ENCODE results near the gene ITGAV. TPM values are rescaled to one million over a fixed set of nuclear protein-coding genes. Genes with fewer than 3 reads are reported as not detected.

The ITGAV gene
- total and polyA plus RNA-seq, 2 donors (not counting 3 experiments of a cell fraction or from before 2014, with no cell fraction given) = 61.8 to 131 TPM

GRCh38 chr2:186629250-186629996, 39.6 kb downstream of the ITGAV start:
- Histone ChIP-seq H3K9ac (replicated peaks; ENCODE audit: extremely low read depth, insufficient read depth, low read length) (no peak overlapping the region), H3K79me2 (ENCODE audit: control insufficient read depth, insufficient read depth, low read length) (peaks cover 17% of the 10 kb centered on the region), H3K4me2 (ENCODE audit: insufficient read depth, low read length) (no peak overlapping the region), H3K9me3 (replicated peaks; ENCODE audit: control insufficient read depth, insufficient read depth, low read length) (no peaks in the 10 kb centered on the region), H3K27ac (ENCODE audit: insufficient read depth, low read depth, low read length) (no peak overlapping the region), H3K4me1 (ENCODE audit: control insufficient read depth, extremely low read depth, insufficient read depth, low read length) (no peaks in the 10 kb centered on the region), H3K27me3 (ENCODE audit: control insufficient read depth in 2 of 2, insufficient read depth in 2 of 2, low read length in 2 of 2) (no peaks in the 10 kb centered on the region), H3K4me3 (replicated peaks in 1 of 3; ENCODE audit: insufficient read depth in 1 of 3, low read depth in 1 of 3, low read length in 3 of 3) (no peak overlapping the region), H2AFZ (ENCODE audit: low read depth, low read length) (no peak overlapping the region), H3K9me1 (replicated peaks; ENCODE audit: control insufficient read depth, extremely low read depth, insufficient read depth, low read length) (no peaks in the 10 kb centered on the region), H3K36me3 (ENCODE audit: control insufficient read depth in 2 of 2, extremely low read depth in 1 of 2, insufficient read depth in 2 of 2, low read length in 2 of 2) (peaks cover 0 to 2% of the 10 kb centered on the region in 2 experiments), H4K20me1 (replicated peaks; ENCODE audit: control insufficient read depth, extremely low read depth, insufficient read depth, low read length) (peaks cover 2% of the 10 kb centered on the region)
- POLR2A ChIA-PET = no interaction called here
- intact Hi-C loops (cut with micrococcal nuclease) = no loop called here
- DNase-seq (ENCODE audit: low read depth, low spot score) = no peak
- no peak for TF ChIP-seq EZH2 (IDR thresholded peaks at IDR 0.05; ENCODE audit: borderline replicate concordance, low read depth, low read length, severe bottlenecking)
- TF ChIP-seq POLR2A (IDR thresholded peaks at IDR 0.05; ENCODE audit: low read depth, low read length) = no peak
- TF ChIP-seq MYC (IDR thresholded peaks at IDR 0.05; ENCODE audit: low read depth, low read length) = no peak
- no peak for TF ChIP-seq MAX (IDR thresholded peaks at IDR 0.05; ENCODE audit: insufficient read depth, insufficient read length)
- TF ChIP-seq GATA2 (IDR thresholded peaks at IDR 0.05; ENCODE audit: insufficient read depth, insufficient read length, low read depth, low read length) = no peak
- no peak for TF ChIP-seq JUN (IDR thresholded peaks at IDR 0.05; ENCODE audit: borderline replicate concordance, insufficient read depth, insufficient read length, low read depth)
- TF ChIP-seq CTCF (IDR thresholded peaks at IDR 0.05; ENCODE audit: extremely low read depth in 1 of 2, insufficient read depth in 1 of 2, low read depth in 1 of 2, low read length in 2 of 2) = no peak
- no peak for TF ChIP-seq POLR2AphosphoS5 (IDR thresholded peaks at IDR 0.05; ENCODE audit: insufficient read depth, low read depth, low read length)
- no peak for TF ChIP-seq FOS (IDR thresholded peaks at IDR 0.05; ENCODE audit: borderline replicate concordance, insufficient read depth, low read length)
- BruUV-seq (replicated peaks) = no TSS peak
- dilution Hi-C loops (cut with MboI; ENCODE audit: extremely low pct_ligation_motif_present, low sequenced_read_pairs) = no loop called here
- no peak for FAIRE-seq
- CTCF ChIA-PET = interaction anchor here (0.9 to 1.4 kb wide), 3 partner anchors 11 to 39 kb away, joined by 3 to 5 read pairs (median 3); partner anchors contain the start of gene ITGAV
